Adipose tissue (tissue), 3 donors: ENCODE results near the gene TNIP2. TPM values are rescaled to one million over a fixed set of nuclear protein-coding genes. Genes with fewer than 3 reads are reported as not detected.

Experiments
- H3K27ac ChIP-seq: one replicate; pipeline ENCODE4 v1.5.1; 2013; ENCODE audit warnings: low read depth, low read length
- WGBS, 3 donors: extraction: QIAGEN DNeasy Blood & Tissue Kit; methylation state at CpG; one replicate each; pipeline ENCODE4 v1.1.7; 2013; 5-methylcytosine and 5-hydroxymethylcytosine counted together
- polyA plus RNA-seq, 3 donors: library from polyadenylated mRNA; stranded (reverse); fragments of 200-250 nt; gene quantifications; one replicate each; pipeline ENCODE4 v1.2.3, GENCODE V29; 2013
- donor health status: healthy with polysubstance abuse.
- donor health status: Bipolar disorder and iron deficiency.
- donor health status: healthy.

The TNIP2 gene
- polyA plus RNA-seq, 3 donors, result 18.2 to 52.9 (median 52.5) TPM

GRCh38 chr4:2702770-2703169 lies 53.4 kb downstream of the TNIP2 start:
- no peak overlapping the region for H3K27ac ChIP-seq
- WGBS, 3 donors, result 80 to 89% (median 86%) methylated on average over 7 of the region's 7 CpGs

GRCh38 chr4:2702361-2702760 lies 53.8 kb downstream of the TNIP2 start:
- WGBS, 3 donors, result 94 to 97% (median 96%) methylated on average over 8 of the region's 8 CpGs
- no peak overlapping the region for H3K27ac ChIP-seq

- WGBS, 3 donors, result 90 to 92% (median 90%) methylated on average over 8 of the region's 8 CpGs
- H3K27ac ChIP-seq, result no peak overlapping the region
Observed at GRCh38 chr4:2700031-2700430, 56.1 kb downstream of the TNIP2 start.

- 77 to 90% (median 81%) methylated on average over 7 of the region's 7 CpGs for WGBS, 3 donors
- no peak overlapping the region for H3K27ac ChIP-seq
Observed at GRCh38 chr4:2699534-2699933, 56.6 kb downstream of the TNIP2 start.

GRCh38 chr4:2698951-2699505 lies 57.1 kb downstream of the TNIP2 start:
- WGBS, 3 donors, result 86 to 92% (median 87%) methylated on average over 12 of the region's 12 CpGs
- no peak overlapping the region for H3K27ac ChIP-seq

- 78 to 86% (median 79%) methylated on average over 1 of the region's 1 CpG for WGBS, 3 donors
- no peak overlapping the region for H3K27ac ChIP-seq
Observed at GRCh38 chr4:2698504-2698903, 57.6 kb downstream of the TNIP2 start.

- 73 to 91% (median 85%) methylated on average over 8 of the region's 8 CpGs for WGBS, 3 donors
- H3K27ac ChIP-seq, result no peak overlapping the region
Observed at GRCh38 chr4:2697995-2698414, 58.1 kb downstream of the TNIP2 start.

GRCh38 chr4:2696423-2696822 lies 59.7 kb downstream of the TNIP2 start:
- WGBS, 3 donors, result 91 to 92% (median 92%) methylated on average over 14 of the region's 14 CpGs
- no peak overlapping the region for H3K27ac ChIP-seq

- WGBS, 3 donors, result 89 to 97% (median 97%) methylated on average over 5 of the region's 5 CpGs
Observed at GRCh38 chr4:2695346-2696060, 60.6 kb downstream of the TNIP2 start.

GRCh38 chr4:2694691-2695090 lies 61.4 kb downstream of the TNIP2 start:
- 92 to 96% (median 95%) methylated on average over 16 of the region's 16 CpGs for WGBS, 3 donors
- H3K27ac ChIP-seq, result no peak overlapping the region

More at GRCh38 chr4:2695346-2696060, 60.6 kb downstream of the TNIP2 start:
- H3K27ac ChIP-seq, result no peak overlapping the region

- WGBS, 3 donors, result 86 to 94% (median 88%) methylated on average over 7 of the region's 7 CpGs
- H3K27ac ChIP-seq, result no peak overlapping the region
Observed at GRCh38 chr4:2691952-2692435, 64.1 kb downstream of the TNIP2 start.

Other genes with a start within 250 kb of the TNIP2 start
- 10 to 100 TPM in 1 of 3 donors, 1 to 10 TPM in 2; 5.5 to 10.7 (median 9.7) TPM for gene FAM193A, start 219.7 kb downstream of the TNIP2 start, polyA plus RNA-seq
- gene SH3BP2, start 36.7 kb upstream of the TNIP2 start, polyA plus RNA-seq, result 10 to 100 TPM; 12.0 to 37.1 (median 24.5) TPM
- gene ADD1, start 87.5 kb upstream of the TNIP2 start, polyA plus RNA-seq, result 100 to 1,000 TPM in 2 of 3 donors, 10 to 100 TPM in 1; 66.5 to 270 (median 154) TPM
- 10 to 100 TPM; 19.2 to 22.6 (median 19.9) TPM for gene NOP14, start 207.1 kb upstream of the TNIP2 start, polyA plus RNA-seq
- gene GRK4, start 207.2 kb upstream of the TNIP2 start, polyA plus RNA-seq, result 1 to 10 TPM; 3.4 to 5.4 (median 3.4) TPM